Measurements from ENCODE around the gene IMMP2L. TPM values are rescaled to one million over a fixed set of nuclear protein-coding genes. Genes with fewer than 3 reads are reported as not detected.

Gene IMMP2L
- total RNA-seq, result 4.9 and 8.6 TPM in 2 replicates

GRCh38 chr7:111561904-111562732, at the start of gene IMMP2L:
Gene IMMP2L, minus strand, starts transcription at chr7:111562492.

GRCh38 chr7:111090846-111091245, 471.4 kb downstream of the IMMP2L start, which contains the start of gene LRRN3:
Gene LRRN3, plus strand, starts transcription at chr7:111091127. Its CDS starts 31,646 bp downstream, at chr7:111122773.

Small RNAs within 50 kb of the gene (small RNA-seq; reads per million reads assigned to genes)
- gene AC003989.2, result not detected

Data from hair follicle dermal papilla cell (primary cell).